Endothelial cell of umbilical vein (primary cell): ENCODE measurements around the gene SLC44A1. TPM values are rescaled to one million over a fixed set of nuclear protein-coding genes. Genes with fewer than 3 reads are reported as not detected.

Experiments used
- BruUV-seq: library from RNA; stranded (reverse); fragments of 400-500 nt; replicated peaks from 2 replicates; lab custom pipeline; 2021; lab: Mats Ljungman, UMichigan
- CTCF ChIA-PET: fragments of 300-600, 350-600 bp; sonication (Branson Sonifier 250); formaldehyde crosslinking; loops from one replicate; lab custom pipeline; 2021; ENCODE audit warnings: antibody characterized with exemption, inconsistent platforms; lab: Charles Lee
- POLR2A ChIA-PET: fragments of 300-600, 350-600 bp; sonication (Branson Sonifier 250); formaldehyde crosslinking; loops from one replicate; lab custom pipeline; 2021; ENCODE audit warnings: antibody characterized with exemption, inconsistent platforms; lab: Charles Lee
- DNase-seq: peaks from one replicate; pipeline ENCODE4 v3.0.0-alpha.2; 2011; ENCODE audit warnings: low read depth, low spot score
- FAIRE-seq: peaks from 2 replicates; lab custom pipeline; 2011; peaks lifted over from hg19 to GRCh38; lab: Jason Lieb, UNC
- H2AFZ ChIP-seq: 2 replicates; pipeline ENCODE4 v1.6.0; 2012; ENCODE audit warnings: low read depth, low read length, control low read depth, inconsistent platforms
- H3K27ac ChIP-seq: 2 replicates; pipeline ENCODE4 v1.5.1; 2011; ENCODE audit warnings: low read depth, mild to moderate bottlenecking, control low read depth, low read length, moderate library complexity; ENCODE audit not compliant: insufficient read depth
- H3K27me3 ChIP-seq, 2 experiments: 2 replicates each; pipeline versions ENCODE4 v1.6.0 to v1.6.1; 2011; ENCODE audit warnings: low read length in 2 of 2, mixed read lengths in 1 of 2; ENCODE audit not compliant: control insufficient read depth in 2 of 2, insufficient read depth in 2 of 2
- H3K36me3 ChIP-seq, 2 experiments: 2 replicates in 1 of 2; 3 replicates in 1 of 2; pipeline ENCODE4 v1.5.1; 2011; ENCODE audit warnings: low read length in 2 of 2, mild to moderate bottlenecking in 1 of 2, moderate library complexity in 1 of 2; ENCODE audit not compliant: control insufficient read depth in 2 of 2, insufficient read depth in 2 of 2; ENCODE audit errors: extremely low read depth in 1 of 2
- H3K4me1 ChIP-seq: 3 replicates; pipeline ENCODE4 v1.5.1; 2011; ENCODE audit warnings: mild to moderate bottlenecking, low read length; ENCODE audit not compliant: control insufficient read depth, insufficient read depth; ENCODE audit errors: extremely low read depth
- H3K4me2 ChIP-seq: 2 replicates; pipeline ENCODE4 v1.6.1; 2011; ENCODE audit warnings: low read length, control low read depth, mixed read lengths; ENCODE audit not compliant: insufficient read depth
- H3K4me3 ChIP-seq, 3 experiments: fragments of 200-600 bp in 1 of 3; sonication (generic), shearing (Covaris generic) in 1 of 3; replicated peaks in 1 of 3; 2 replicates each; pipeline ENCODE4 v1.5.1; 2011 to 2016; ENCODE audit warnings: control low read depth in 3 of 3, low read length in 3 of 3, mild to moderate bottlenecking in 2 of 3, inconsistent platforms in 1 of 3, low read depth in 1 of 3, moderate library complexity in 1 of 3; ENCODE audit not compliant: insufficient read depth in 1 of 3
- H3K79me2 ChIP-seq: 2 replicates; pipeline ENCODE4 v1.6.0; 2012; ENCODE audit warnings: low read length, inconsistent platforms; ENCODE audit not compliant: control insufficient read depth, insufficient read depth
- H3K9ac ChIP-seq: replicated peaks from 2 replicates; pipeline ENCODE3; 2011; ENCODE audit warnings: low read length, control low read depth; ENCODE audit not compliant: insufficient read depth; ENCODE audit errors: extremely low read depth
- H3K9me1 ChIP-seq: replicated peaks from 3 replicates; pipeline ENCODE4 v1.6.0; 2011; ENCODE audit warnings: mild to moderate bottlenecking, low read length; ENCODE audit not compliant: control insufficient read depth, insufficient read depth; ENCODE audit errors: extremely low read depth
- H3K9me3 ChIP-seq: replicated peaks from 2 replicates; pipeline ENCODE4 v1.5.1; 2012; ENCODE audit warnings: low read length, inconsistent platforms; ENCODE audit not compliant: control insufficient read depth, insufficient read depth
- H4K20me1 ChIP-seq: replicated peaks from 2 replicates; pipeline ENCODE3; 2011; ENCODE audit warnings: mild to moderate bottlenecking, low read length; ENCODE audit not compliant: control insufficient read depth, insufficient read depth; ENCODE audit errors: extremely low read depth
- CTCF ChIP-seq, 2 donors: IDR thresholded peaks; 1 replicate in 1 of 2; 2 replicates in 1 of 2; pipeline ENCODE4 v1.5.1; 2011; ENCODE audit warnings: low read length in 2 of 2, mild to moderate bottlenecking in 2 of 2, moderate library complexity in 2 of 2, control low read depth in 1 of 2, inconsistent platforms in 1 of 2, low read depth in 1 of 2; ENCODE audit not compliant: insufficient read depth in 1 of 2; ENCODE audit errors: extremely low read depth in 1 of 2
- EZH2 ChIP-seq: IDR thresholded peaks from 2 replicates; pipeline ENCODE4 v1.6.1; 2012; ENCODE audit warnings: borderline replicate concordance, low read depth, mild to moderate bottlenecking, moderate library complexity, low read length, inconsistent platforms; ENCODE audit not compliant: severe bottlenecking
- FOS ChIP-seq: IDR thresholded peaks from 2 replicates; pipeline ENCODE4 v1.6.1; 2011; ENCODE audit warnings: mild to moderate bottlenecking, low read length, moderate library complexity, borderline replicate concordance; ENCODE audit not compliant: insufficient read depth
- GATA2 ChIP-seq: IDR thresholded peaks from 2 replicates; pipeline ENCODE4 v1.7.0; 2011; ENCODE audit warnings: low read depth, mild to moderate bottlenecking, moderate library complexity, mixed read lengths, low read length; ENCODE audit not compliant: insufficient read length, insufficient read depth
- JUN ChIP-seq: IDR thresholded peaks from 2 replicates; pipeline ENCODE4 v1.6.1; 2011; ENCODE audit warnings: borderline replicate concordance, low read depth; ENCODE audit not compliant: insufficient read length, insufficient read depth
- MAX ChIP-seq: IDR thresholded peaks from 2 replicates; pipeline ENCODE4 v1.6.1; 2011; ENCODE audit not compliant: insufficient read depth, insufficient read length
- MYC ChIP-seq: IDR thresholded peaks from one replicate; pipeline ENCODE4 v1.6.1; 2011; ENCODE audit warnings: mild to moderate bottlenecking, low read depth, low read length
- POLR2A ChIP-seq: IDR thresholded peaks from 2 replicates; pipeline ENCODE4 v1.6.1; 2012; ENCODE audit warnings: low read depth, mild to moderate bottlenecking, control low read depth, low read length
- POLR2AphosphoS5 ChIP-seq: IDR thresholded peaks from 2 replicates; pipeline ENCODE4 v1.6.1; 2012; ENCODE audit warnings: low read depth, mild to moderate bottlenecking, control low read depth, low read length, moderate library complexity; ENCODE audit not compliant: insufficient read depth
- dilution Hi-C: fragments of 300-500 bp; cut with MboI; formaldehyde crosslinking; loops from one replicate; pipeline ENCODE4 v1.15.0; 2019; ENCODE audit warnings: low sequenced_read_pairs; ENCODE audit not compliant: extremely low pct_ligation_motif_present
- intact Hi-C: fragments of 100-400 bp; cut with micrococcal nuclease; formaldehyde crosslinking; loops from one replicate; pipeline ENCODE4 v1.10.0; 2022
- polyA plus RNA-seq, 4 experiments: library from polyadenylated mRNA; depleted of rRNA in 3 of 4; stranded (reverse) in 3 of 4; unstranded in 1 of 4; fragments of >200 nt; gene quantifications; 2 replicates each; pipeline versions ENCODE4 v1.2.1 to v1.2.3, GENCODE V29; 2011 to 2012; ENCODE audit warnings: missing spikeins in 1 of 4
- total RNA-seq: library from RNA; stranded (reverse); gene quantifications from 2 replicates; pipeline ENCODE4 v1.2.3, GENCODE V29; 2021

The SLC44A1 gene
- total and polyA plus RNA-seq, 2 donors (not counting 3 experiments of a cell fraction or from before 2014, with no cell fraction given) = 16.1 to 37.7 TPM

- Histone ChIP-seq H3K4me2 (no peak overlapping the region), H3K9me1 (no peaks in the 10 kb centered on the region), H3K9ac (no peak overlapping the region), H2AFZ (no peak overlapping the region), H3K27ac (no peak overlapping the region), H4K20me1 (no peaks in the 10 kb centered on the region), H3K4me3 (no peak overlapping the region), H3K4me1 (no peaks in the 10 kb centered on the region), H3K27me3 (no peaks in the 10 kb centered on the region), H3K79me2 (no peaks in the 10 kb centered on the region), H3K36me3 (no peaks in the 10 kb centered on the region), H3K9me3 (no peaks in the 10 kb centered on the region)
- no peak for FAIRE-seq
- no peak for TF ChIP-seq MYC
- TF ChIP-seq MAX = no peak
- no peak for TF ChIP-seq POLR2AphosphoS5
- no peak for TF ChIP-seq POLR2A
- TF ChIP-seq CTCF (IDR thresholded peaks at IDR 0.05; ENCODE audit: extremely low read depth in 1 of 2, insufficient read depth in 1 of 2, low read depth in 1 of 2, low read length in 2 of 2) = no peak
- TF ChIP-seq GATA2 = no peak
- TF ChIP-seq EZH2 = no peak
- no peak for TF ChIP-seq JUN
- TF ChIP-seq FOS = no peak
- ChIA-PET CTCF (no interaction called here), POLR2A (interaction anchor here (0.6 kb wide), 1 partner anchor 339 kb away, joined by 5 read pairs; no protein-coding TSS in a partner anchor)
- dilution Hi-C loops (no loop called here), intact Hi-C loops (no loop called here)
- BruUV-seq = no TSS peak
- no peak for DNase-seq
These were observed 85.2 kb downstream of the SLC44A1 start for GRCh38 chr9:105329719-105330062.
